Endothelial cell of umbilical vein (primary cell): ENCODE measurements around the gene BAD. TPM values are rescaled to one million over a fixed set of nuclear protein-coding genes. Genes with fewer than 3 reads are reported as not detected.

ENCODE experiments used
- BruUV-seq: library from RNA; stranded (reverse); fragments of 400-500 nt; replicated peaks from 2 replicates; lab custom pipeline; 2021; lab: Mats Ljungman, UMichigan
- CTCF ChIA-PET: fragments of 300-600, 350-600 bp; sonication (Branson Sonifier 250); formaldehyde crosslinking; loops from one replicate; lab custom pipeline; 2021; ENCODE audit warnings: antibody characterized with exemption, inconsistent platforms; lab: Charles Lee
- POLR2A ChIA-PET: fragments of 300-600, 350-600 bp; sonication (Branson Sonifier 250); formaldehyde crosslinking; loops from one replicate; lab custom pipeline; 2021; ENCODE audit warnings: antibody characterized with exemption, inconsistent platforms; lab: Charles Lee
- DNase-seq: peaks from one replicate; pipeline ENCODE4 v3.0.0-alpha.2; 2011; ENCODE audit warnings: low read depth, low spot score
- FAIRE-seq: peaks from 2 replicates; lab custom pipeline; 2011; peaks lifted over from hg19 to GRCh38; lab: Jason Lieb, UNC
- H2AFZ ChIP-seq: 2 replicates; pipeline ENCODE4 v1.6.0; 2012; ENCODE audit warnings: low read depth, low read length, control low read depth, inconsistent platforms
- H3K27ac ChIP-seq: 2 replicates; pipeline ENCODE4 v1.5.1; 2011; ENCODE audit warnings: low read depth, mild to moderate bottlenecking, control low read depth, low read length, moderate library complexity; ENCODE audit not compliant: insufficient read depth
- H3K27me3 ChIP-seq, 2 experiments: 2 replicates each; pipeline versions ENCODE4 v1.6.0 to v1.6.1; 2011; ENCODE audit warnings: low read length in 2 of 2, mixed read lengths in 1 of 2; ENCODE audit not compliant: control insufficient read depth in 2 of 2, insufficient read depth in 2 of 2
- H3K36me3 ChIP-seq, 2 experiments: 2 replicates in 1 of 2; 3 replicates in 1 of 2; pipeline ENCODE4 v1.5.1; 2011; ENCODE audit warnings: low read length in 2 of 2, mild to moderate bottlenecking in 1 of 2, moderate library complexity in 1 of 2; ENCODE audit not compliant: control insufficient read depth in 2 of 2, insufficient read depth in 2 of 2; ENCODE audit errors: extremely low read depth in 1 of 2
- H3K4me1 ChIP-seq: 3 replicates; pipeline ENCODE4 v1.5.1; 2011; ENCODE audit warnings: mild to moderate bottlenecking, low read length; ENCODE audit not compliant: control insufficient read depth, insufficient read depth; ENCODE audit errors: extremely low read depth
- H3K4me2 ChIP-seq: 2 replicates; pipeline ENCODE4 v1.6.1; 2011; ENCODE audit warnings: low read length, control low read depth, mixed read lengths; ENCODE audit not compliant: insufficient read depth
- H3K4me3 ChIP-seq, 3 experiments: fragments of 200-600 bp in 1 of 3; sonication (generic), shearing (Covaris generic) in 1 of 3; replicated peaks in 1 of 3; 2 replicates each; pipeline ENCODE4 v1.5.1; 2011 to 2016; ENCODE audit warnings: control low read depth in 3 of 3, low read length in 3 of 3, mild to moderate bottlenecking in 2 of 3, inconsistent platforms in 1 of 3, low read depth in 1 of 3, moderate library complexity in 1 of 3; ENCODE audit not compliant: insufficient read depth in 1 of 3
- H3K79me2 ChIP-seq: 2 replicates; pipeline ENCODE4 v1.6.0; 2012; ENCODE audit warnings: low read length, inconsistent platforms; ENCODE audit not compliant: control insufficient read depth, insufficient read depth
- H3K9ac ChIP-seq: replicated peaks from 2 replicates; pipeline ENCODE3; 2011; ENCODE audit warnings: low read length, control low read depth; ENCODE audit not compliant: insufficient read depth; ENCODE audit errors: extremely low read depth
- H3K9me1 ChIP-seq: replicated peaks from 3 replicates; pipeline ENCODE4 v1.6.0; 2011; ENCODE audit warnings: mild to moderate bottlenecking, low read length; ENCODE audit not compliant: control insufficient read depth, insufficient read depth; ENCODE audit errors: extremely low read depth
- H3K9me3 ChIP-seq: replicated peaks from 2 replicates; pipeline ENCODE4 v1.5.1; 2012; ENCODE audit warnings: low read length, inconsistent platforms; ENCODE audit not compliant: control insufficient read depth, insufficient read depth
- H4K20me1 ChIP-seq: replicated peaks from 2 replicates; pipeline ENCODE3; 2011; ENCODE audit warnings: mild to moderate bottlenecking, low read length; ENCODE audit not compliant: control insufficient read depth, insufficient read depth; ENCODE audit errors: extremely low read depth
- EZH2 ChIP-seq: IDR thresholded peaks from 2 replicates; pipeline ENCODE4 v1.6.1; 2012; ENCODE audit warnings: borderline replicate concordance, low read depth, mild to moderate bottlenecking, moderate library complexity, low read length, inconsistent platforms; ENCODE audit not compliant: severe bottlenecking
- FOS ChIP-seq: IDR thresholded peaks from 2 replicates; pipeline ENCODE4 v1.6.1; 2011; ENCODE audit warnings: mild to moderate bottlenecking, low read length, moderate library complexity, borderline replicate concordance; ENCODE audit not compliant: insufficient read depth
- GATA2 ChIP-seq: IDR thresholded peaks from 2 replicates; pipeline ENCODE4 v1.7.0; 2011; ENCODE audit warnings: low read depth, mild to moderate bottlenecking, moderate library complexity, mixed read lengths, low read length; ENCODE audit not compliant: insufficient read length, insufficient read depth
- JUN ChIP-seq: IDR thresholded peaks from 2 replicates; pipeline ENCODE4 v1.6.1; 2011; ENCODE audit warnings: borderline replicate concordance, low read depth; ENCODE audit not compliant: insufficient read length, insufficient read depth
- MYC ChIP-seq: IDR thresholded peaks from one replicate; pipeline ENCODE4 v1.6.1; 2011; ENCODE audit warnings: mild to moderate bottlenecking, low read depth, low read length
- POLR2A ChIP-seq: IDR thresholded peaks from 2 replicates; pipeline ENCODE4 v1.6.1; 2012; ENCODE audit warnings: low read depth, mild to moderate bottlenecking, control low read depth, low read length
- POLR2AphosphoS5 ChIP-seq: IDR thresholded peaks from 2 replicates; pipeline ENCODE4 v1.6.1; 2012; ENCODE audit warnings: low read depth, mild to moderate bottlenecking, control low read depth, low read length, moderate library complexity; ENCODE audit not compliant: insufficient read depth
- dilution Hi-C: fragments of 300-500 bp; cut with MboI; formaldehyde crosslinking; loops from one replicate; pipeline ENCODE4 v1.15.0; 2019; ENCODE audit warnings: low sequenced_read_pairs; ENCODE audit not compliant: extremely low pct_ligation_motif_present
- intact Hi-C: fragments of 100-400 bp; cut with micrococcal nuclease; formaldehyde crosslinking; loops from one replicate; pipeline ENCODE4 v1.10.0; 2022
- polyA plus RNA-seq, 4 experiments: library from polyadenylated mRNA; depleted of rRNA in 3 of 4; stranded (reverse) in 3 of 4; unstranded in 1 of 4; fragments of >200 nt; gene quantifications; 2 replicates each; pipeline versions ENCODE4 v1.2.1 to v1.2.3, GENCODE V29; 2011 to 2012; ENCODE audit warnings: missing spikeins in 1 of 4
- total RNA-seq: library from RNA; stranded (reverse); gene quantifications from 2 replicates; pipeline ENCODE4 v1.2.3, GENCODE V29; 2021
- TF ChIP-seq, protein P1 (sequence below), 2 donors: IDR thresholded peaks; 1 replicate in 1 of 2; 2 replicates in 1 of 2; pipeline ENCODE4 v1.5.1; 2011; ENCODE audit warnings: low read length in 2 of 2, mild to moderate bottlenecking in 2 of 2, moderate library complexity in 2 of 2, control low read depth in 1 of 2, inconsistent platforms in 1 of 2, low read depth in 1 of 2; ENCODE audit not compliant: insufficient read depth in 1 of 2; ENCODE audit errors: extremely low read depth in 1 of 2
- TF ChIP-seq, protein P2 (sequence below): IDR thresholded peaks from 2 replicates; pipeline ENCODE4 v1.6.1; 2011; ENCODE audit not compliant: insufficient read depth, insufficient read length

BAD gene
- total and polyA plus RNA-seq, 2 donors (not counting 3 experiments of a cell fraction or from before 2014, with no cell fraction given), result 65.3 to 88.0 TPM

DNA sequence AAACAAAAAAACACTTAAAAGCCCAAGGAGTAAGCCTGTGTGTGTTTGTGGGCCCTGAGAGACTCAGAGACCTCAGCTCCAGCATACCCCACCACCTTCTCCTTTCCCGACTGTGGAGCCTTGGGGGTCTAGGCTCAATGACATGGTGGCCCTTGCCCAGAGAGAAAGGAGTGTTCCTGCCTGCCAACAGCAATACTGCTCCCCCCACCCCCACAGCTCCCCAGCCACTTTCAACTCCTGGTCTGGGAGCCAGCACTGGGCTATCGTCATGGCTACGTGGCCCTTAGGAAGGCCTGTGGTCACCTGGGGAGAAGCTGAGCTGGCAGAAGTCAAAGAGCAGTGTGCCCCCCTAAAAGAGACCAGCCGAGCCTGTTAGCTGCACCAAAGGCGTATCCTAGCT is 40.4 kb downstream of the BAD start:
- CTCF ChIA-PET, result interaction anchor here (0.9 to 5.0 kb wide), 6 partner anchors 19 to 59 kb away, joined by 3 to 36 read pairs (median 4); partner anchors contain the start of gene CATSPERZ

More for the DNA sequence above, 40.4 kb downstream of the BAD start:
- H4K20me1 ChIP-seq, result no peaks in the 10 kb centered on the region
- no peak overlapping the region for H3K4me3 ChIP-seq
- H3K9me1 ChIP-seq, result no peaks in the 10 kb centered on the region
- peaks cover 40% of the 10 kb centered on the region for H3K79me2 ChIP-seq
- no peak overlapping the region for H3K27ac ChIP-seq
- FAIRE-seq (no peak), DNase-seq (no peak)
- H3K9ac ChIP-seq, result no peak overlapping the region
- dilution Hi-C loops, result no loop called here
- H3K9me3 ChIP-seq, result no peaks in the 10 kb centered on the region
- H3K4me1 ChIP-seq, result peaks cover 21% of the 10 kb centered on the region
- no peaks in the 10 kb centered on the region for H3K27me3 ChIP-seq
- H2AFZ ChIP-seq, result no peak overlapping the region
- no peak overlapping the region for H3K4me2 ChIP-seq
- BruUV-seq, result no TSS peak
- TF ChIP-seq, protein P1, sequence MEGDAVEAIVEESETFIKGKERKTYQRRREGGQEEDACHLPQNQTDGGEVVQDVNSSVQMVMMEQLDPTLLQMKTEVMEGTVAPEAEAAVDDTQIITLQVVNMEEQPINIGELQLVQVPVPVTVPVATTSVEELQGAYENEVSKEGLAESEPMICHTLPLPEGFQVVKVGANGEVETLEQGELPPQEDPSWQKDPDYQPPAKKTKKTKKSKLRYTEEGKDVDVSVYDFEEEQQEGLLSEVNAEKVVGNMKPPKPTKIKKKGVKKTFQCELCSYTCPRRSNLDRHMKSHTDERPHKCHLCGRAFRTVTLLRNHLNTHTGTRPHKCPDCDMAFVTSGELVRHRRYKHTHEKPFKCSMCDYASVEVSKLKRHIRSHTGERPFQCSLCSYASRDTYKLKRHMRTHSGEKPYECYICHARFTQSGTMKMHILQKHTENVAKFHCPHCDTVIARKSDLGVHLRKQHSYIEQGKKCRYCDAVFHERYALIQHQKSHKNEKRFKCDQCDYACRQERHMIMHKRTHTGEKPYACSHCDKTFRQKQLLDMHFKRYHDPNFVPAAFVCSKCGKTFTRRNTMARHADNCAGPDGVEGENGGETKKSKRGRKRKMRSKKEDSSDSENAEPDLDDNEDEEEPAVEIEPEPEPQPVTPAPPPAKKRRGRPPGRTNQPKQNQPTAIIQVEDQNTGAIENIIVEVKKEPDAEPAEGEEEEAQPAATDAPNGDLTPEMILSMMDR (IDR thresholded peaks at IDR 0.05; ENCODE audit: extremely low read depth in 1 of 2, insufficient read depth in 1 of 2, low read depth in 1 of 2, low read length in 2 of 2), result no peak
- TF ChIP-seq FOS (no peak), EZH2 (no peak), MYC (no peak), GATA2 (no peak), JUN (no peak), POLR2AphosphoS5 (no peak), POLR2A (no peak)
- TF ChIP-seq, protein P2, sequence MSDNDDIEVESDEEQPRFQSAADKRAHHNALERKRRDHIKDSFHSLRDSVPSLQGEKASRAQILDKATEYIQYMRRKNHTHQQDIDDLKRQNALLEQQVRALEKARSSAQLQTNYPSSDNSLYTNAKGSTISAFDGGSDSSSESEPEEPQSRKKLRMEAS, result no peak
- peaks cover 0 to 12% of the 10 kb centered on the region in 2 experiments for H3K36me3 ChIP-seq
- POLR2A ChIA-PET, result no interaction called here
- intact Hi-C loops, result loop anchor here (5.0 kb wide), 1 partner anchor 113 kb away; the partner anchor contains the start of gene RPS6KA4
